K562 (cell line): ENCODE measurements around the gene THADA. TPM values are rescaled to one million over a fixed set of nuclear protein-coding genes. Genes with fewer than 3 reads are reported as not detected.

Experiments used
- ATAC-seq: fragments of 200-7000 bp; cut with Tn5 transposase; 3 replicates; pipeline ENCODE4 v1.9.1; 2020; ENCODE audit warnings: moderate library complexity
- BruUV-seq: library from RNA; stranded (reverse); fragments of 400-500 nt; replicated peaks from 2 replicates; lab custom pipeline; 2021; lab: Mats Ljungman, UMichigan
- CTCF ChIA-PET: fragments of 300-600 bp; formaldehyde crosslinking; extraction: SDS; loops from one replicate; lab custom pipeline; 2021; ENCODE audit warnings: low intra/inter-chr PET ratio; lab: Yijun Ruan, JAX
- POLR2A ChIA-PET: fragments of 300-600, 350-650 bp; sonication (Branson Sonifier 250); formaldehyde crosslinking; extraction: SDS; loops from one replicate; lab custom pipeline; 2021; ENCODE audit warnings: antibody characterized with exemption, inconsistent platforms; lab: Yijun Ruan, JAX
- DNase-seq, 4 experiments: peaks; one replicate each; pipeline versions ENCODE4 v3.0.0 to v3.0.0-alpha.2; 2011 to 2018; ENCODE audit warnings: low spot score in 3 of 4, mixed read lengths in 3 of 4; ENCODE audit errors: extremely low read depth in 1 of 4
- FAIRE-seq: peaks from 2 replicates; lab custom pipeline; 2011; peaks lifted over from hg19 to GRCh38; lab: Jason Lieb, UNC
- H2AFZ ChIP-seq: 2 replicates; pipeline ENCODE4 v1.6.0; 2011; ENCODE audit warnings: low read depth, low read length, control low read depth, inconsistent platforms
- H3K27ac ChIP-seq: fragments of 200-600 bp; 3 replicates; pipeline ENCODE4 v1.8.0; 2011; ENCODE audit warnings: low read depth, mild to moderate bottlenecking, control low read depth, inconsistent platforms, low read length, moderate library complexity, mixed read lengths; ENCODE audit errors: extremely low read depth
- H3K27me3 ChIP-seq, 2 experiments: fragments of 300-600 bp in 1 of 2; 2 replicates in 1 of 2; 3 replicates in 1 of 2; pipeline versions ENCODE4 v1.6.0 to v1.8.0; 2011; ENCODE audit warnings: inconsistent platforms in 2 of 2, low read length in 2 of 2, mild to moderate bottlenecking in 1 of 2, mixed read lengths in 1 of 2, moderate library complexity in 1 of 2; ENCODE audit not compliant: control insufficient read depth in 2 of 2, insufficient read depth in 2 of 2
- H3K36me3 ChIP-seq: fragments of 300-600 bp; 3 replicates; pipeline ENCODE4 v1.8.0; 2011; ENCODE audit warnings: mild to moderate bottlenecking, low read length, inconsistent platforms; ENCODE audit not compliant: control insufficient read depth, insufficient read depth
- H3K4me1 ChIP-seq, 2 experiments: fragments of 200-600 bp in 1 of 2; replicated peaks in 1 of 2; 2 replicates in 1 of 2; 3 replicates in 1 of 2; pipeline versions ENCODE4 v1.5.1 to v1.8.0; 2011; ENCODE audit warnings: inconsistent platforms in 2 of 2, low read length in 2 of 2, mild to moderate bottlenecking in 1 of 2, mixed read lengths in 1 of 2, moderate library complexity in 1 of 2; ENCODE audit not compliant: control insufficient read depth in 2 of 2, insufficient read depth in 2 of 2
- H3K4me2 ChIP-seq: 2 replicates; pipeline ENCODE4 v1.6.1; 2011; ENCODE audit warnings: low read length, control low read depth, inconsistent platforms, mixed read lengths; ENCODE audit not compliant: insufficient read depth
- H3K4me3 ChIP-seq: fragments of 200-600 bp; sonication (generic), shearing (Covaris generic); 2 replicates; pipeline ENCODE4 v1.5.1; 2016; ENCODE audit warnings: control low read depth, inconsistent platforms
- H3K79me2 ChIP-seq: fragments of 200-600 bp; 3 replicates; pipeline ENCODE4 v1.8.0; 2011; ENCODE audit warnings: low read length, inconsistent platforms; ENCODE audit not compliant: control insufficient read depth, insufficient read depth
- H3K9ac ChIP-seq, 2 experiments: 2 replicates each; pipeline versions ENCODE4 v1.6.0 to v1.6.1; 2011; ENCODE audit warnings: low read depth in 2 of 2, low read length in 2 of 2, control low read depth in 1 of 2, inconsistent platforms in 1 of 2, mild to moderate bottlenecking in 1 of 2, mixed read lengths in 1 of 2; ENCODE audit not compliant: insufficient read depth in 1 of 2
- H3K9me1 ChIP-seq: one replicate; pipeline ENCODE4 v1.6.0; 2011; ENCODE audit warnings: inconsistent platforms, mild to moderate bottlenecking, low read length, moderate library complexity; ENCODE audit not compliant: control insufficient read depth, insufficient read depth
- H3K9me3 ChIP-seq: replicated peaks from 2 replicates; pipeline ENCODE4 v1.5.1; 2011; ENCODE audit warnings: low read depth, low read length, inconsistent platforms; ENCODE audit not compliant: control insufficient read depth, insufficient read depth
- H4K20me1 ChIP-seq: replicated peaks from 2 replicates; pipeline ENCODE4 v1.6.1; 2011; ENCODE audit warnings: low read length, inconsistent platforms, mixed read lengths; ENCODE audit not compliant: control insufficient read depth, insufficient read depth
- ATF6 ChIP-seq: sonication (generic); formaldehyde crosslinking; IDR thresholded peaks from 2 replicates; pipeline ENCODE4 v1.4.0; 2020; ENCODE audit warnings: mild to moderate bottlenecking, missing genetic modification reagents
- GABPA ChIP-seq: fragments of 200-800 bp; sonication (Bioruptor generic); conservative IDR thresholded peaks from 2 replicates; pipeline ENCODE4 v1.6.1; 2016; ENCODE audit warnings: low read depth, missing genetic modification characterization, missing compliant biosample characterization
- HDAC8 ChIP-seq: fragments of 450-650 bp; IDR thresholded peaks from 2 replicates; pipeline ENCODE4 v1.6.1; 2016; ENCODE audit warnings: mild to moderate bottlenecking, missing genetic modification characterization, moderate library complexity, missing compliant biosample characterization
- IFI16 ChIP-seq: fragments of 250-450 bp; sonication (Bioruptor Pico); IDR thresholded peaks from 2 replicates; pipeline ENCODE4 v2.1.2; 2022; ENCODE audit warnings: mild to moderate bottlenecking, inconsistent platforms
- PHB2 ChIP-seq: fragments of 450-650 bp; IDR thresholded peaks from 2 replicates; pipeline ENCODE4 v1.6.1; 2017; ENCODE audit warnings: low read depth
- POU5F1 ChIP-seq: fragments of 150-350 bp; IDR thresholded peaks from 2 replicates; pipeline ENCODE4 v1.6.1; 2014; ENCODE audit warnings: borderline replicate concordance, low read length, low read depth, mild to moderate bottlenecking; ENCODE audit not compliant: partially characterized antibody
- RFX1 ChIP-seq: fragments of 450-650 bp; IDR thresholded peaks from 2 replicates; pipeline ENCODE4 v1.6.1; 2016; ENCODE audit warnings: mild to moderate bottlenecking, moderate library complexity
- SREBF1 ChIP-seq: fragments of 150-350 bp; IDR thresholded peaks from 2 replicates; pipeline ENCODE4 v1.6.1; 2014; ENCODE audit warnings: antibody characterized with exemption, low read depth, low read length, borderline replicate concordance
- ZNF134 ChIP-seq: fragments of 250-450 bp; sonication (Bioruptor Pico); conservative IDR thresholded peaks from 2 replicates; pipeline ENCODE4 v1.4.0; 2020
- WGBS: fragments of 100-300 bp; shearing (Covaris generic); methylation state at CpG from one replicate; pipeline ENCODE4 v1.1.6; 2016; ENCODE audit warnings: low coverage, mixed read lengths; ENCODE audit not compliant: insufficient coverage; ENCODE audit errors: missing lambda C conversion rate; 5-methylcytosine and 5-hydroxymethylcytosine counted together
- in situ Hi-C: fragments of 300-500 bp; cut with MboI; formaldehyde crosslinking; loops from 4 replicates; pipeline ENCODE4 v1.15.0; 2018; ENCODE audit warnings: inconsistent platforms, mixed read lengths
- intact Hi-C: fragments of 100-400 bp; cut with micrococcal nuclease; formaldehyde crosslinking; loops from 2 replicates; pipeline ENCODE4 v1.14.2; 2022
- polyA plus RNA-seq, 8 experiments: library from polyadenylated mRNA; depleted of rRNA in 4 of 8; stranded (reverse) in 5 of 8; unstranded in 3 of 8; fragments of >200 nt; fragmentation: Nextera tagmentation in 2 of 8; fragmentation: Illumina TruSeq in 1 of 8; extraction: Ambion mirVana in 2 of 8; extraction: Trizol in 1 of 8; gene quantifications; 2 replicates each; pipeline versions ENCODE4 v1.2.1 to v1.2.3, GENCODE V29; 2011 to 2014; ENCODE audit warnings: inconsistent platforms in 1 of 8, missing spikeins in 1 of 8
- total RNA-seq, 7 experiments: library from RNA; depleted of rRNA in 6 of 7; stranded (reverse); fragments of >200 nt in 6 of 7; fragmentation: Illumina TruSeq in 2 of 7; extraction: Trizol in 2 of 7; gene quantifications; 2 replicates each; pipeline versions ENCODE4 v1.2.1 to v1.2.3, GENCODE V29; 2011 to 2021; ENCODE audit warnings: low replicate concordance in 1 of 7

THADA gene
- total and polyA plus RNA-seq, 9 of the 15 experiments (the other 6 are each of a cell fraction or from before 2014, with no cell fraction given): 17.8 to 34.7 (median 31.9) TPM

- in situ Hi-C loops: no loop called here
- Histone ChIP-seq H2AFZ (no peak overlapping the region), H3K9ac (no peak overlapping the region), H3K27me3 (no peaks in the 10 kb centered on the region), H3K27ac (no peak overlapping the region), H3K4me2 (no peak overlapping the region), H3K9me3 (no peaks in the 10 kb centered on the region), H3K79me2 (no peaks in the 10 kb centered on the region), H3K36me3 (peaks cover 13% of the 10 kb centered on the region; the same call in 2 of the 3 replicates), H4K20me1 (no peaks in the 10 kb centered on the region), H3K4me3 (no peak overlapping the region)
- POLR2A ChIA-PET: interaction anchor here (1.3 kb wide), 1 partner anchor 13 kb away, joined by 3 read pairs; no protein-coding TSS in a partner anchor
- 61% methylated on average over 2 of the region's 2 CpGs for WGBS
- no peak for DNase-seq
- ATAC-seq: no peak
- intact Hi-C loops: no loop called here
- TF ChIP-seq ATF6 (CRISPR knock-in tag) (no peak), RFX1 (no peak), GABPA (tag) (no peak), IFI16 (CRISPR knock-in tag) (no peak), SREBF1 (no peak), POU5F1 (no peak), PHB2 (no peak), ZNF134 (no peak), HDAC8 (no peak)
- TF ChIP-seq, all 486 proteins: peak for 0
- no peaks in the 10 kb centered on the region for H3K9me1 ChIP-seq
- no TSS peak for BruUV-seq
- no peak for FAIRE-seq
- no peaks in the 10 kb centered on the region for H3K4me1 ChIP-seq
- CTCF ChIA-PET: no interaction called here
Measured at GRCh38 chr2:43393918-43394317, 201.9 kb downstream of the THADA start.
